HG03460 (cell line): Measurements from ENCODE around the gene SNX10.

ENCODE experiments used
- ATAC-seq: cut with Tn5 transposase; IDR thresholded peaks from one replicate; pipeline ENCODE4 v1.9.1; 2021; ENCODE audit not compliant: unreplicated experiment

The SNX10 gene

GRCh38 chr7:26295586-26295985, 3.9 kb downstream of the SNX10 start:
- ATAC-seq = no peak

- no peak for ATAC-seq
These were observed 6.9 kb downstream of the SNX10 start for GRCh38 chr7:26298472-26299058.

- peak; percentile 62 for ATAC-seq
These were observed 13.6 kb downstream of the SNX10 start for GRCh38 chr7:26305090-26305868.

- ATAC-seq = no peak
These were observed 14.4 kb downstream of the SNX10 start for GRCh38 chr7:26305869-26306665.

- ATAC-seq = no peak
These were observed 15.1 kb downstream of the SNX10 start for GRCh38 chr7:26306790-26307189.

GRCh38 chr7:26307226-26307625, 15.6 kb downstream of the SNX10 start:
- ATAC-seq = no peak

GRCh38 chr7:26307791-26308190, 16.1 kb downstream of the SNX10 start:
- no peak for ATAC-seq

- no peak for ATAC-seq
These were observed 16.9 kb downstream of the SNX10 start for GRCh38 chr7:26308551-26308950.

GRCh38 chr7:26309089-26309488, 17.4 kb downstream of the SNX10 start:
- no peak for ATAC-seq

- no peak for ATAC-seq
These were observed 20.1 kb downstream of the SNX10 start for GRCh38 chr7:26311798-26312197.

- ATAC-seq = no peak
These were observed 25.5 kb downstream of the SNX10 start for GRCh38 chr7:26317211-26317610.

GRCh38 chr7:26318921-26319320, 27.3 kb downstream of the SNX10 start:
- no peak for ATAC-seq

- ATAC-seq = no peak
These were observed 28.0 kb downstream of the SNX10 start for GRCh38 chr7:26319636-26320035.

- ATAC-seq = no peak
These were observed 29.2 kb downstream of the SNX10 start for GRCh38 chr7:26320878-26321277.

- ATAC-seq = no peak
These were observed 29.8 kb downstream of the SNX10 start for GRCh38 chr7:26321435-26321834.

- no peak for ATAC-seq
These were observed 34.5 kb downstream of the SNX10 start for GRCh38 chr7:26326211-26326610.

- ATAC-seq = no peak
These were observed 37.1 kb downstream of the SNX10 start for GRCh38 chr7:26328498-26329390.

GRCh38 chr7:26329520-26330255, 38.0 kb downstream of the SNX10 start:
- ATAC-seq = no peak

GRCh38 chr7:26331113-26331512, 39.5 kb downstream of the SNX10 start:
- no peak for ATAC-seq

GRCh38 chr7:26331789-26332188, 40.1 kb downstream of the SNX10 start:
- ATAC-seq = no peak
